HG03558 (cell line): ENCODE measurements around the gene SERPINB7.
"Not testable (repeated sequence)": the region's sequence is repeated elsewhere in the genome, so short reads cannot be mapped to it uniquely, and the experiment has no call there.

ENCODE experiments used
- ATAC-seq: cut with Tn5 transposase; IDR thresholded peaks from one replicate; pipeline ENCODE4 v1.9.1; 2021; ENCODE audit warnings: moderate number of reproducible peaks; ENCODE audit not compliant: unreplicated experiment; ENCODE audit errors: extremely low read depth

Gene SERPINB7, protein sequence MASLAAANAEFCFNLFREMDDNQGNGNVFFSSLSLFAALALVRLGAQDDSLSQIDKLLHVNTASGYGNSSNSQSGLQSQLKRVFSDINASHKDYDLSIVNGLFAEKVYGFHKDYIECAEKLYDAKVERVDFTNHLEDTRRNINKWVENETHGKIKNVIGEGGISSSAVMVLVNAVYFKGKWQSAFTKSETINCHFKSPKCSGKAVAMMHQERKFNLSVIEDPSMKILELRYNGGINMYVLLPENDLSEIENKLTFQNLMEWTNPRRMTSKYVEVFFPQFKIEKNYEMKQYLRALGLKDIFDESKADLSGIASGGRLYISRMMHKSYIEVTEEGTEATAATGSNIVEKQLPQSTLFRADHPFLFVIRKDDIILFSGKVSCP

DNA sequence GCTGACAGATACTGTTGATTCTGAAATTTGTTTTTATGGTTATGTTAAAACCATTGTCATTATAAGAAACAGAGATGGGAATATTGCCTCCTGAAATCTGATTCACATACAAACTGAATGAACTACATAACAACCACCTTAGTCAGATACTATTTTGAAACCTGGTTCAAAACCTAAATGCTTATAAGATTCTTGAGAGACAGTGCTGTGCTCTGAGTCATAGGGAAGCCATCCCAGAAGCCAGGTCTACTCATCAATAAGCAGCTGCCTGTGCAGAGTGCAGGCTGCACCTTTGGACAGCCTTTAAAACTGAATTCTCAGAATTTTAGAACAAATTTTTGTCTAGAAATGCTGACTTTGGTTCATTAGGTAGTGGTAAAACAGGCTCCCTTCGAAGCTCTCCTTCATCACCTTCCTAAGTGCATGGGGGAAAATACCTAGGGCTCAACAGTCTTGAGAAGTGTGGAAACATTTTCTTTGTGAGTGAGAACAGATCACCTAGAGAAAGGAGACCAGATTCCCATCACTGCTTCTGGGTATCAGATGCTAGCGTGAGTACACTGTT is at the start of gene SERPINB7:
TSS of gene SERPINB7 (plus strand) at position 253 of the 565 bp plus-strand sequence. CDS start 6,955 bp downstream, outside the sequence.
- ATAC-seq = no peak

DNA sequence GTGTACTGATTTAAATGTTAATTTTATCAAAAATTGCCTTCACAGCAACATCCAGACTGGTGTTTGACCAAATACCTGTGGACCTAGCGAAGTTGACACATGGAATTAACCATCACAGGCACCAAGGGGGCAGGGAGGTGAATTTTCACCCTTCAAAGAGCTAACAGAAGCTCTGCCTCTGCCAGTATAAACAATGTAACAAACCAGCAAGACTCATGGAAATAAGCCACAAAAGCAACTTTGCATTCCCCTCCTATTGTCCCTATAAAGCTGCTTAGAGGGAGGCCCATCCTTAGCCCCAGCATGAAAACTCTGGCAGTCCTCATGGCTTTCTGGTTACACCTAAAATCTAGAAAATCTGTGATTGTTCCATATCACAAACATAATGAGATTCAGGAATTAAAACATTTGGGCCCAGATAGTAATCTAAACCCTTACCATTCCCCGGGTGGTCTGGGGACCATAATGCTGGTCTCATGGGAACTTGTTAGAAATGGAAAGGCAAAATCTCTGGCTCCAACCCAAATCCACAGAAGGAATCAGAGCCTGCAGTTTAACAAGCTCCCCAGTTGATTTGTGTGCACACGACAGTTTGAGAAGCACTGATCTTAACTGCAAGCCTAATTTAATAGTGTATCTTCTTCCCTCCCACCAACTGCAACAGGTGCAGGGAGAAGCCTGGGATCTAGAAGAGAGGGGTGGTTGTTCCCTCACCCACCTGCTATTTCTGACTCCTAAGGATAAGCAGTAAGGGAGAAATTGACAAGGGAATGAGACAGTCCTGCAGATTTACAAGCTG is 49.3 kb upstream of the SERPINB7 start:
- no peak for ATAC-seq

DNA sequence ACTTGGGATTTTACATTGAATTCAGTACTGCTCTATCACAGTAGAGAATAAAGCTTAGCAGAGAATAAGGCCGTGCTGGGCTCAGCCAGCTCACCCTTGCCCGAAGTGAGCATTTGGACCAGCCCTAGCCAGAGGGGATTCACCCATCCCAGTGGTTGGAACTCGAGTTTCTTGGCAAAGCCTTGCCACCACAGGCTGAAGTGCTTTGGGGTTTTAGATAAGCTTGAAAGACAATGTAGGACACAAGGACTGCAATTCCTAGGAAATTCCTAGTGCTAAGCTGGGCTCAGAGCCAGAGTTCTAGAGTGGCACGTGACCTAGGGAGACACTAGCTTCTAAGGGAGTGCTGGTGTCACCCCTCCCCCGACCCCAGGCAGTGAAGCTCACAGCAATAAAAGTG is 44.4 kb upstream of the SERPINB7 start:
- no peak for ATAC-seq

DNA sequence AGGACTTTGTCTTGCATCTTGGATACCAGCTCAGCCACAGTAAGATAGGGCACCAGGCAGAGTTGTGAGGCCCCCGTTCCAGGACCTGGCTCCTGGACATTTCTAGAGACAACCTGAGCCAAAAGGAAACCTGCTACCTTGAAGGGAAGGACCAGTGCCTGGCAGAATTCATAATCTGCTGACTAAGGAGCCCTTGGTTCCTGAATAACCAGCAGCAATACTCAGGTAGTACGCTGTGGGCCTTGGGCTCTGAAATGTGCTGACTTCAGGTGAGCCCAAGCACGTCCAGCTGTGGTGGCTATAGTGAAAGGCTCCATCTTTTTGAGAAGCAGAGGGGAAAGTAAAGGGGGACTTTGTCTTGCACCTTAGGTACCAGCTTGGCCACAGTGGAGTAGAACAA is 44.0 kb upstream of the SERPINB7 start:
- ATAC-seq = no peak

DNA sequence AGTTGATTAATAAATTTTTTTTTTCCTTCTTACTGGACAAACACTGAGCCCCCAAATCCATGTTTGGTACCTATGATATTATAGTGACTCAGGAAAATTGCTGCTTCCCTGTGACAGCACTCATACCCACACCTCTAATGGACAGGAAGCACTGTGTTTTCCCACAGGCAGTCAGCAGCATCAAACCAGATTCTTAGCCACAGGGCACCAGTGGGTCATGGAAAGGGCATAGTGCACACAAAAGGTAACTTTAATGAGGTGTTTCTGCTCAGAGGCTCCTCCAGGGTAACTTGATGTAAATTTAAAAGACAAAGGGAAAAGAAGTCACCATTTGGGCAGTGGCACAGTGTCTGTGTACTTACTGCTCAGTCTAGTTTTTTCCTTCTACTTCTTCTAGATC is 38.3 kb upstream of the SERPINB7 start:
- ATAC-seq = no peak

DNA sequence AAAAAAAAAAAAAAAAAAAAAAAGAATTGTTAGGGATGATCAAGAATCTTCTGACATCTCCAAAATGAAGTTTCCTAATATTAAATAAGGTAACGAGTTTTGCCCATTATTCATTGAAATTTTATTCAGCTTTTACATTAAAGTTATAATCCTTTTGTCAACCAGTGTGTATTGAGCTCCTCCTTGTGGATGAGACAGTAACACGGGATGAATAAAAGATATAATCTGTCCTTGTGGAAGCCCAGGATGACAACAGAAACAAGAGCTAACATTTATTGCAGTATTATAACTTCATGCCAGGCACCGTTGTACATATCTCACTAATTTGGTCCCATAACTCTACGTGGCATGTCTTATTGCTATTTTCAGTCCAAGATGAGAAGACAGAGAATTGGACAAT is 33.4 kb upstream of the SERPINB7 start:
- no peak for ATAC-seq

DNA sequence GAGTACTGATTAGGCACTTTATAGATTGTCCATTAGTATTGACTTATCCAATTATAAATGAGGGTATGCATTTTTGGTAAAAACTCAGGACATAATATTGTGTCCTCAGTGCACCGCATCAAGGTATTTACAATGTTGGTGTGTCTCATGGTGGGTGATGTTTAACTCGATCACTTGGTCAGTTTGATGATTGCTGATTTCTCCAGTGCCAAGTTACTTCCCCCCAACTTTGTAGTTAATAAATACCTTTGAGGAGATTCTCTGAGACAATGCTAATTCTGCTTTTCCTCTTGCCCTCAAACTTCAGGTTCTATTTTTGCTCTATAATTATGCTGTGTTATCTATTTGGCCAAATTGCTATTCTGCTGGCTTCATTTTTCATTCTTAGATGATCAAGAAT is 28.2 kb upstream of the SERPINB7 start:
- ATAC-seq = no peak

DNA sequence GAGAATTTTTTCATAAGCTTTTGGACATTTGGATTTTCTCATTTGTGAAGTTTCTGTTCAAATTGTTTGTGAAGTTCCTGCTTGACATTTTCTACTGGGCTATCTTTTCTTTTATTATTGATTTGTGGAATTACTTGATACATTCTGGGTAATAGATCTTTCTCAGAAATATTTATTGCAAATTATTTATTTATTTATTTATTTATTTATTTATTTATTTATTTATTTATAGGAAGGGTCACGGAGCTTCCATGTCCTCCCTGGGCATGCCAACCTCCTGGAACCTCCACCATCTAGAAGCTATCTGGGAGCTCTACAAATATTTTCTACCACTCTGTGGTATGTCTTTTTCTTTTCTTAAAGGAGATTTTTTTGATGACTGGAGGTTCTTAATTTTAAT is 25.7 kb upstream of the SERPINB7 start:
- no peak for ATAC-seq

DNA sequence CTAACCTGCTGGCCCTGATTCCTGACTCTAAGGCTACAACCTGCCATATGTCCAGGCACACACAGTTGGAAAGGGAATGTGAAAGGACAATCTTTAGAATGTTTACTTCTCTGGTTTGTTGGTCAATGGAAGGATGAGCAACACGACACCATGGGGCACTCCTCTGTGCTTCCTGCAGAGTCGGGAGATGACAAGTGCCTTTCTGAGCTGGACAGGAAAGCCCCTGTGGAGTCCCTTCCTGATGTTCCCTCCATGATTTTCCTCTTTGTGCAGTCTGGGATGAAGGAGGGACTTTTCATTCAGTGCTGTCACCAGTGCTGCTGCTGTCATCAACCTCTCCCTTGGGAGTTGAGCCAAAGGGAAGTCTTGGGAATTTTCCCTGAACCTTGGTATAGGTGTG is 22.6 kb upstream of the SERPINB7 start:
- no peak for ATAC-seq

DNA sequence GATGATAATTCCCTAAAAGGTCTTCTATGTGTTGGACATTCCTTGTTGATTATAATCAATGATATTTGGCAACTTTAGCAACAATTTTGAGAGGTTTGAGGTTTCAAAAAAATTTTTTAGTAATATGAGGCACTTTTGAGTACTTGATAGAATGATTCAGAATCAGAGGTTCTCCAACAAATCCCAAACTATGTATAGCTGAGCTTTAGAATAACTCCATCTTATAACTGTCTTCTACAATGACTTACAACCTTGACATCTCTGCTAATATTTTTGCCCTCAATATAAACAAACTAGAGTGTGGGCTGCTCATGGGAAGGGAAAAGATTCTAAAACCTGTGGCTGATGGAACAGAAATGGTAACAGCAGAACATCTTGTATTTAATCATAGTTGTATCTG is 21.5 kb upstream of the SERPINB7 start:
- no peak for ATAC-seq

DNA sequence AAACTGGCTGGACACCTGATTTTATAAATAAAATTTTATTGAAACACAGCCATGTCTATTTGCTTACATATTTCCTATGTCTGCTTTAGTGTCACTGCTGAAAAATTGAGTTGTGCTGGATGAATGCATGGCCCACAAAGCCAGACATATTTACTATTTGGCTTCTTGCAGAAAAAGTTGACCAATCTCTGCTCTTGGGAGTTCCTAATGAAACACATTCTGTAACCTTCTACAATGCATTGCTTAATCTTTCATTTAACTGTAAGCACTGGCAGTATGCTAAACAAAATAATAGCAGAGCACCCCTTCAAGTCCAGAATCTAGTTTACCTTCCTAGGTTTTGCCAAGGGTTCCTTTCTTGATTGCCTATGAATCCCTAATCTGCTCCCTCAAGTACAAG is 17.7 kb upstream of the SERPINB7 start:
- ATAC-seq = no peak

DNA sequence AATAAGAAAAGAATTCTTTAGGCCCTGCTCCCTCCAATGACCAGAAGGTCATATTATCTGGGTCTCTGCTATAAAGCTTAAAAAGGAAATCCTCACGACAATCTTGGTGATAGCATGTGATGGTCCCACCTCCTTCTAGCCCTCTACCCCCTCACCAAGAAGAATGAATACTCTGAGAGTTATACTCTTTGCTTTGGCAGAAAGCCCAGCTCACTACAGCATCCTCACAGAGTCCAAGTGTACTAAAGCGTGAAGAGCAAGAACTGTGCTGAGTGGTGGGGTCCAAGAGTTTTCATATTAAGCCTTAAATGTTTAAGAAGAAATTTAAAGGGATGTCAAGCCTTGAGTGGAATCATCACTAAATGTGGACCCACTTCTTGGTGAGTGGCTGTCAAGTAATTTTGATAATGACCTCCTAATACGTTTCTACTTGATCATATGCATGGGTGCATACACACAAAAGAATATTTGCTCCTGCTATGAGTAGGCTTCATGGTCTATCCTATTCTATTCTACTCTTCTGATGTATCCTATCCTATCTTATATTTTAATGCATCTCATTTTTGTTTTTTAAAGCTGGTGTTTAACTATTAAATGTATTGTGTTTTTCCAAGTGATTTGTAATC is 16.5 kb upstream of the SERPINB7 start:
- no peak for ATAC-seq

DNA sequence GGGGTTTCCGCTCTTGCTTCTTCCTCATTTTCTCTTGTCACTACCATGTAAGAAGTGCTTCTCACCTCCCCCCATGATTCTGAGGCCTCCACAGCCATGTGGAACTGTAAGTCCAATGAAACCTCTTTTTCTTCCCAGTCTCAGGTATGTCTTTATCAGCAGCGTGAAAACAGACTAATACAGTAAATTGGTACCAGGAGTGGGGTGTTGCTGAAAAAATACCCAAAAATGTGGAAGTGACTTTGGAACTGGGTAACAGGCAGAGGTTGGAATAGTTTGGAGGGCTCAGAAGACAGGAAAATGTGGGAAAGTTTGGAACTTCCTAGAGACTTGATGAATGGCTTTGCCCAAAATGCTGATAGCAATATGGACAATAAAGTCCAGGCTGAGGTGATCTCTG is 15.4 kb upstream of the SERPINB7 start:
- ATAC-seq = not testable (repeated sequence)

DNA sequence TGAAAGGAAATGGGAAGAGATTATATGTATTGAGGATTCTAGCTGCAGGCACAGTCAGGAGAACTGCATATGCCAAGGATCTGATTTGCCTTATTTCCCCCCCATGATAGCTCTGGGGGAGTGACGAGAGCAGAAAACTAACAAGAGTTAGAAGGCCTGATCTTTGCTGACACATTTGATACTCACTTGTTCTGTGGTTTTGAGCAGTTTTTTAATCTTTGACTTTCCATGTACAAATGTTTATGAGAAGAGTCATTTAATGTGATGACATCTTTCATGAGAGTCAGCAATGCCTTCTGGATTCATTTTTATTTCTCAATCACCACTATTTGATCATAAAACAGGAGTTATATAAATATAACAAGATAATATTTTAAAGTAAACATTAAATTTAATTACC is 12.7 kb upstream of the SERPINB7 start:
- ATAC-seq = no peak

DNA sequence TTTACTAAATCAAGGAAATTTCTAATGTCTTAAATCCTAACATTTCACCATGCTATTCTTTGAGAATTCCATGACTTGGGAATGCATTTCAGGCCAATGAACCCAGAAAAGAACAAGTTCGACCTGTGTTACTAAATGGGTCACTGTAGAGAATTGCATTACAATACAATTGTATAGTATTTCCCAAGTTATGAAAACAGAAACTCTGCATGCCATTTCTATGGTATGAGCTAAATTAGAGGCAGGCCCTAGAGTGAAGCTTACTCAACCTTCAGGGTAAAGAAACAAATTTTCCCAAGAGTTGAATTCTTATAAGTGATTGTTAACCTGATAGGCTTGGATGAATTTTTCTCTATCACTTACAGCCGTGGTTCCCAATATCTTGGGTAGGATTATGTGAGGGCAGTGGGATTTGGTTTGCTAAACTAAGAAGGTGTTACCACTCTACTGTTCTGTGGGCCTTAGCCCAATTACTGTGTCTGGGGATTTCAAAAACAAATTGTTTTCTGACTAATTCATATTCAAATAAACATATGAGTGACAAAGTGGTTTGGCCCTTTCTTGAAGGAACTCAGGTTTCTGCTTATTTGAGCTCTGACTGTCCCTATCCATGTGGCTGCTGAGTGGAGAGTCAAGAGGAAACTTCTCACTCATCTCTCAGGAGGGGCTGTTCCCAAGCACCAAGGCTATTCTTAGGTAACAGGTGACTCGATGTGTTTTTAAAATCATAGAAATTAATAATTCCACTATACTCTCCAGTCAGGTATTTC is 11.2 kb upstream of the SERPINB7 start:
- ATAC-seq = no peak

DNA sequence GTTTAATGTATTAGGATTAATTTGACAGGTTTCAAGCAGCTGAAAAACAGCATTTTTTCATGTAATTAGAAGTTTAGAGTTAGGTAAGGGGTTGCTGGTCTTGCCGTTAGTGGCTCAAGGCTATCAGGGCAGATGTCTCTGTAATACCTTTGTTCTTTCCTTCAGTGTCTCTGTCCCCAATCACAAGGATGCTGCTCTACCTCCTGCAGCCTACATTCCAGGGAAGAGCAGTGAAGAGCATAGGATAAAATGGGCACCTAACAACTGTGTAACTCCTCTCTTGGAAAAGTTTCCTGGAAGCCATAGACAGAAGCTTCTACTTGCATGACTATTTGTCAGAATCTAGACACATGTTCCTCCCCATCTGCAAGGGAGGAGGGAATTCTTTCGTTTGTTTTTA is 9.4 kb upstream of the SERPINB7 start:
- ATAC-seq = no peak

DNA sequence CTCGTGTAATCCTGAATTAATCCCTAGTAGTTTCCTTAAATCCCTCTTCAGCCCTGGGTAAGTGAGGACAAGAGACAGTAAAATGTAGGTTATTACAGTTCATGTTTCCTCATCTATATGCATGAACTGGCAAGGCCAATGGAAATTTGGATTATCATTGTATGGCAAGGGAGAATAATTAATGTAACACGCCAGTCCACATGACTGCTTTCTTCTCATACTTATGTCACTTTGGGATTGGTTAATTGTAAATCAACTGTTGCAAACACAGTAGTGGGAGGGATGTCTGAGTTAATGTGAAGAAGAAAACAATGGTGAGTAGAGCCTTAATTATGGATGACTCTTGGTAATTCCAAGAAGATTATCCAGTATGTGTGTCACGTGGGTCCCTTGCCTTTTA is 1.7 kb upstream of the SERPINB7 start:
- ATAC-seq = no peak

DNA sequence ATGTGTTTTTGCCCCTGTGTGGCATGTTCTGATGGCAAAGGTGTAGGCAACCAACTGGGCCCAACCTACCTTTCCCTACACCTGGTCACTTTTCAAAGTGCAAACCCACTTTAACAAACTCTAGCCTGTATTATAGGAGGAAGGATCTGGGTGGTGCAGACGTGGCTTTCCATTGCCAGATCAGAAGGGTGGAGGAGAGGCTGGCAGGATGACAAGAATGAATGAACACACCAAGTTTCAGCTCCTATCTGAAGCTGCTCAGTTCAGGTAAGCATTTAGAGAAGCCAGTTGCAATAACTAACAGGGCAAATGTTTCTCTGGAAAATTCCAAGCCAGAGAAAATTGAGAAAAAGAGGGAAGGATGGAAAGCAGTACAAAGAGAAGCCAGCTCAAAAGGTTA is 707 bp upstream of the SERPINB7 start:
- ATAC-seq = no peak

DNA sequence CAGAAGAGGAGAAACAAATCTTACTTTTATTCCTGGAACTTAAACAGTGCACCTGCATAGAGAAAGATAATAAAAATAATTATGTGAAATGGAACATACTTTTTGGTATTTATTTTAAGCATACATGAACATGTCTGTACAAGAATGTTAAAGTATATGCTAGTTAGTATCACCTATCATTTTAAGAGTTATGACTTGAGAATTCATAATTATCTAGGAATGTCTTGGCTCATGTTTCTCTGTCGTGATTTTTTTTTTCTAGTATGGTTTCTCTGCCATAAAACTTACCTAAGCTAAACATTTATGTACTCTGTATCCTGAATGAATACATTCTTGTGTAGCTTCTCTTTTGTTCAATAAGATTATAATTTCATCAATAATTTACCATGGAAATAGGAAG is 4.2 kb downstream of the SERPINB7 start:
- ATAC-seq = no peak

DNA sequence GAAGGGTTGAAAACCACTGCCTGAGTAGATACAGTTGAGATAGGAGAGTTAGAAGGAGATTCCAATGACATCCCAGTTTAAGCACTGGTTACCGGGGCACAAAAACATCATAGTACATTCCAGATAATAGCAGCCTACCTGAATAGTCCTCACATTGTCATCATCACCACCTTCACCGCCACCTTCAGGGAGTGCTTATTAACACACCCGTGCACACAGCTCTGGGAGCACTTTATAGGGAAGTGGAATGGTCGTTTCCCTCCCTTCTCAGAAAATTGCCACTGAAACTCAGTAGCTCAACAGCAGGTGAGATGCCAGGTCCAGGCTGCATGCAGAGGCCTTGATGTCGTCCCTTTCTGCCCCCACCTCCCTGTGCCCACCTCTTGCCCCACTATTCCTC is 8.2 kb downstream of the SERPINB7 start:
- ATAC-seq = no peak
